B cell (primary cell): ENCODE data around the gene ERICH6. TPM values are rescaled to one million over a fixed set of nuclear protein-coding genes. Genes with fewer than 3 reads are reported as not detected.

Experiments
- ATAC-seq: fragments of 200-7000 bp; cut with Tn5 transposase; one replicate; pipeline ENCODE4 v1.10.0; 2021; ENCODE audit warnings: low read depth, mild to moderate bottlenecking, moderate number of reproducible peaks, moderate library complexity
- CTCF ChIA-PET: fragments of 350-600 bp; sonication (Branson Sonifier 250); formaldehyde crosslinking; loops from one replicate; lab custom pipeline; 2021; ENCODE audit warnings: antibody characterized with exemption, inconsistent platforms; lab: Charles Lee
- POLR2A ChIA-PET: fragments of 350-600 bp; sonication (Branson Sonifier 250); formaldehyde crosslinking; loops from one replicate; lab custom pipeline; 2021; ENCODE audit warnings: antibody characterized with exemption; lab: Charles Lee
- DNase-seq: peaks from one replicate; pipeline ENCODE4 v3.0.0; 2013
- H2AFZ ChIP-seq: 2 replicates; pipeline ENCODE4 v1.6.1; 2012; ENCODE audit warnings: mild to moderate bottlenecking, low read depth, low read length; ENCODE audit not compliant: insufficient read depth, poor library complexity, severe bottlenecking
- H3K27ac ChIP-seq, 2 donors: 1 replicate in 1 of 2; 2 replicates in 1 of 2; pipeline ENCODE4 v1.5.1; 2012 to 2013; ENCODE audit warnings: low read length in 2 of 2, mild to moderate bottlenecking in 2 of 2, moderate library complexity in 1 of 2
- H3K27me3 ChIP-seq, 4 experiments: fragments of 200-600 bp in 1 of 4; sonication (generic) in 1 of 4; replicated peaks in 1 of 4; 1 replicate in 2 of 4; 2 replicates in 2 of 4; pipeline versions ENCODE4 v1.6.1 to v1.7.0; 2013 to 2016; ENCODE audit warnings: low read length in 3 of 4, mild to moderate bottlenecking in 2 of 4, mixed read lengths in 1 of 4, moderate library complexity in 1 of 4; ENCODE audit not compliant: insufficient read depth in 4 of 4, control insufficient read depth in 3 of 4; ENCODE audit errors: control extremely low read depth in 1 of 4
- H3K36me3 ChIP-seq, 2 experiments: replicated peaks in 1 of 2; 1 replicate in 1 of 2; 2 replicates in 1 of 2; pipeline versions ENCODE4 v1.6.1 to v1.7.1; 2013; ENCODE audit warnings: low read length in 1 of 2; ENCODE audit not compliant: insufficient read depth in 2 of 2, control insufficient read depth in 1 of 2; ENCODE audit errors: control extremely low read depth in 1 of 2, extremely low read depth in 1 of 2
- H3K4me1 ChIP-seq, 2 donors: fragments of 200-600 bp in 1 of 2; sonication (generic) in 1 of 2; 1 replicate in 1 of 2; 2 replicates in 1 of 2; pipeline versions ENCODE4 v1.5.1 to v1.6.1; 2013 to 2017; ENCODE audit warnings: low read length in 2 of 2; ENCODE audit not compliant: control insufficient read depth in 2 of 2, insufficient read depth in 2 of 2
- H3K4me2 ChIP-seq: replicated peaks from 2 replicates; pipeline ENCODE3; 2012; ENCODE audit warnings: mild to moderate bottlenecking, low read depth, low read length; ENCODE audit not compliant: poor library complexity, severe bottlenecking
- H3K4me3 ChIP-seq, 5 experiments: fragments of 200-600 bp in 1 of 5; sonication (generic) in 1 of 5; 1 replicate in 3 of 5; 2 replicates in 2 of 5; pipeline versions ENCODE4 v1.5.1 to v1.7.0; 2011 to 2016; ENCODE audit warnings: low read length in 4 of 5, mild to moderate bottlenecking in 4 of 5, low read depth in 2 of 5, control low read depth in 1 of 5, moderate library complexity in 1 of 5; ENCODE audit not compliant: insufficient read depth in 1 of 5; ENCODE audit errors: control extremely low read depth in 1 of 5, extremely low read depth in 1 of 5
- H3K79me2 ChIP-seq: fragments of 200-600 bp; sonication (generic); one replicate; pipeline ENCODE4 v1.6.0; 2016; ENCODE audit warnings: low read length; ENCODE audit not compliant: control insufficient read depth, insufficient read depth
- H3K9ac ChIP-seq: fragments of 200-600 bp; sonication (generic); 2 replicates; pipeline ENCODE4 v1.6.1; 2017; ENCODE audit warnings: mild to moderate bottlenecking, low read length, moderate library complexity
- H3K9me3 ChIP-seq, 3 donors: one replicate each; pipeline versions ENCODE4 v1.6.1 to v1.7.1; 2013; ENCODE audit warnings: low read length in 2 of 3; ENCODE audit not compliant: control insufficient read depth in 2 of 3, insufficient read depth in 1 of 3; ENCODE audit errors: control extremely low read depth in 1 of 3
- H4K20me1 ChIP-seq: 2 replicates; pipeline ENCODE4 v1.6.0; 2012; ENCODE audit warnings: mild to moderate bottlenecking, low read length; ENCODE audit not compliant: insufficient read depth, control insufficient read depth, poor library complexity, severe bottlenecking
- H3K27ac Mint-ChIP-seq: one replicate; pipeline ENCODE4 v1.8.0; 2021; ENCODE audit warnings: mixed read lengths
- H3K27me3 Mint-ChIP-seq: one replicate; pipeline ENCODE4 v1.8.0; 2021; ENCODE audit warnings: mixed read lengths
- H3K4me1 Mint-ChIP-seq: one replicate; pipeline ENCODE4 v1.8.0; 2021; ENCODE audit warnings: mixed read lengths
- H3K4me3 Mint-ChIP-seq: one replicate; pipeline ENCODE4 v1.8.0; 2021; ENCODE audit warnings: mixed read lengths
- H3K9me3 Mint-ChIP-seq: one replicate; pipeline ENCODE4 v1.8.0; 2022; ENCODE audit warnings: mixed read lengths; ENCODE audit not compliant: insufficient read depth
- EZH2 ChIP-seq: IDR thresholded peaks from 2 replicates; pipeline ENCODE4 v1.6.1; 2012; ENCODE audit warnings: borderline replicate concordance, low read depth, mild to moderate bottlenecking, moderate library complexity, low read length; ENCODE audit not compliant: insufficient read depth, poor library complexity, severe bottlenecking
- WGBS: methylation state at CpG from one replicate; pipeline ENCODE4 v1.1.5; 2013; ENCODE audit warnings: missing lambda C conversion rate; ENCODE audit not compliant: insufficient coverage; 5-methylcytosine and 5-hydroxymethylcytosine counted together
- intact Hi-C: fragments of 100-400 bp; cut with micrococcal nuclease; formaldehyde crosslinking; loops from one replicate; pipeline ENCODE4 v1.10.0; 2022
- polyA plus RNA-seq: library from polyadenylated mRNA; depleted of rRNA; stranded (reverse); fragments of >200 nt; gene quantifications from 2 replicates; pipeline ENCODE4 v1.2.3, GENCODE V29; 2012
- total RNA-seq, 2 donors: library from RNA; stranded (reverse); fragments of 120-200 nt in 1 of 2; gene quantifications; 1 replicate in 1 of 2; 2 replicates in 1 of 2; pipeline versions ENCODE4 v1.2.3 to v1.2.4, GENCODE V29; 2013 to 2022
- TF ChIP-seq, protein P1 (sequence below): fragments of 200-600 bp; IDR thresholded peaks from one replicate; pipeline ENCODE4 v1.8.0; 2022; ENCODE audit warnings: antibody characterized with exemption, mild to moderate bottlenecking

ERICH6 gene
- total and polyA plus RNA-seq, 2 donors (not counting 1 experiment from before 2014, with no cell fraction given), result 0.44 TPM; not detected in 1

DNA sequence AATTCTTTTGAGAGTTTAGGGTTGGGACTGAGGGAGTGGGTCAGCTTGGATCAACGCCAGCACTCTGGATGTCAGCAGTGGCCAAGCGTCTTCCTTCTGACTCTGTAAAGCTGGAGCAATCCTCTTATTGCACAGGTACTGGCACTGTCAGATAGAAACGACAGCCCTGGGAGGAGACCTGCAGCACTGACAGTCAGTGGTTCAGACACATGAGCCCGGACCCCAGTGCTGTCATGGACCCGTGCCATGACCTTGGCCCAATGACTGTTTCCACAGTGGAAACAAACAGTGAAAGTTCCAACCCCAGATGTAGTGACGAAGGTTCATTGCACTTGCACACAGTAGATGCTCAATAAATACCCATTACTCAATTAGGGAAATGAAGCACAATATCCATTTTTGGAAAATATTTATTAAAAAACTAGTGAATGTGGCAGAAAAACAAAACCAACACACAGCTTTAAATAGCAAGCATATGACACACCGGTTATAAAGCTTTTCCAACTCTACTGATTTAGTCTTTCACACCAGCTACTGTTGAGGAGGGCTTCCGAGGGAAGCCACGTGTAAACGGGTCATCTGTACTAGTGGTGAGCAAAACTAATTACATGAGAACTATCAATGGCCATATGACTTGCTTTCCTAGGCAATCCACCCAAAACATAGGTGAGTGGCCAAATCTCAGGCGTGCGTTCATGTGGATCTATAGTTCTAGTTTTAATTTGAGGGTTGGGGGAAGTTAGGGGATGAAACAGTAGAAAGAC is 37.2 kb upstream of the ERICH6 start:
- intact Hi-C loops, result no loop called here

More for the DNA sequence above, 37.2 kb upstream of the ERICH6 start:
- Histone ChIP-seq H3K27ac (peak overlapping the region in 1 of 2 donors; percentile 12), H3K4me2 (peak overlapping the region; percentile 64), H3K4me3 (no peak overlapping the region), H3K9ac (no peak overlapping the region), H2AFZ (no peak overlapping the region), H3K36me3 (peaks cover 0 to 15% of the 10 kb centered on the region in 2 experiments), H3K4me1 (peaks cover 57 to 63% of the 10 kb centered on the region in 2 donors), H4K20me1 (peaks cover 55% of the 10 kb centered on the region), H3K9me3 (no peaks in the 10 kb centered on the region), H3K27me3 (no peaks in the 10 kb centered on the region), H3K79me2 (peaks cover 41% of the 10 kb centered on the region)
- POLR2A ChIA-PET, result no interaction called here
- DNase-seq (no peak), ATAC-seq (no peak)
- Mint-ChIP-seq H3K27me3 (no peaks in the 10 kb centered on the region), H3K27ac (peak overlapping the region; percentile 84), H3K9me3 (no peaks in the 10 kb centered on the region), H3K4me1 (peaks cover 83% of the 10 kb centered on the region), H3K4me3 (no peak overlapping the region)
- TF ChIP-seq, protein P1, sequence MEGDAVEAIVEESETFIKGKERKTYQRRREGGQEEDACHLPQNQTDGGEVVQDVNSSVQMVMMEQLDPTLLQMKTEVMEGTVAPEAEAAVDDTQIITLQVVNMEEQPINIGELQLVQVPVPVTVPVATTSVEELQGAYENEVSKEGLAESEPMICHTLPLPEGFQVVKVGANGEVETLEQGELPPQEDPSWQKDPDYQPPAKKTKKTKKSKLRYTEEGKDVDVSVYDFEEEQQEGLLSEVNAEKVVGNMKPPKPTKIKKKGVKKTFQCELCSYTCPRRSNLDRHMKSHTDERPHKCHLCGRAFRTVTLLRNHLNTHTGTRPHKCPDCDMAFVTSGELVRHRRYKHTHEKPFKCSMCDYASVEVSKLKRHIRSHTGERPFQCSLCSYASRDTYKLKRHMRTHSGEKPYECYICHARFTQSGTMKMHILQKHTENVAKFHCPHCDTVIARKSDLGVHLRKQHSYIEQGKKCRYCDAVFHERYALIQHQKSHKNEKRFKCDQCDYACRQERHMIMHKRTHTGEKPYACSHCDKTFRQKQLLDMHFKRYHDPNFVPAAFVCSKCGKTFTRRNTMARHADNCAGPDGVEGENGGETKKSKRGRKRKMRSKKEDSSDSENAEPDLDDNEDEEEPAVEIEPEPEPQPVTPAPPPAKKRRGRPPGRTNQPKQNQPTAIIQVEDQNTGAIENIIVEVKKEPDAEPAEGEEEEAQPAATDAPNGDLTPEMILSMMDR, result no peak
- TF ChIP-seq EZH2, result no peak
- CTCF ChIA-PET, result no interaction called here
- 70% methylated on average over 5 of the region's 12 CpGs for WGBS
